PC-3 (cell line): ENCODE measurements around the gene RAB7A. TPM values are rescaled to one million over a fixed set of nuclear protein-coding genes. Genes with fewer than 3 reads are reported as not detected.

Experiments
- ATAC-seq: fragments of 200-7000 bp; cut with Tn5 transposase; 2 replicates; pipeline ENCODE4 v1.9.1; 2020; ENCODE audit warnings: mild to moderate bottlenecking, moderate library complexity
- BruUV-seq: library from RNA; stranded (reverse); fragments of 400-500 nt; replicated peaks from 2 replicates; lab custom pipeline; 2021; lab: Mats Ljungman, UMichigan
- CTCF ChIA-PET: fragments of 300-600 bp; sonication (Branson Sonifier 250); formaldehyde crosslinking; loops from one replicate; lab custom pipeline; 2022; ENCODE audit warnings: antibody characterized with exemption; lab: Charles Lee
- POLR2A ChIA-PET: fragments of 300-600 bp; sonication (Branson Sonifier 250); formaldehyde crosslinking; loops from one replicate; lab custom pipeline; 2022; ENCODE audit warnings: antibody characterized with exemption; ENCODE audit not compliant: unreplicated experiment; lab: Charles Lee
- DNase-seq: peaks from one replicate; pipeline ENCODE4 v3.0.0-alpha.2; 2015
- H2AFZ ChIP-seq: fragments of 300-600 bp; sonication (generic); 2 replicates; pipeline ENCODE4 v1.6.0; 2016; ENCODE audit warnings: antibody characterized with exemption, low read length
- H3F3A ChIP-seq: fragments of 300-600 bp; sonication (generic); one replicate; pipeline ENCODE4 v1.6.0; 2017; ENCODE audit warnings: antibody characterized with exemption, low read length, control low read depth, mild to moderate bottlenecking; ENCODE audit not compliant: unreplicated experiment
- H3K27ac ChIP-seq: fragments of 300-600 bp; sonication (generic); 2 replicates; pipeline ENCODE4 v1.5.1; 2016; ENCODE audit warnings: mild to moderate bottlenecking, low read length
- H3K27me3 ChIP-seq: fragments of 300-600 bp; sonication (generic); 2 replicates; pipeline ENCODE4 v1.6.1; 2016; ENCODE audit warnings: low read length, mixed read lengths
- H3K36me3 ChIP-seq: fragments of 300-600 bp; sonication (generic); 2 replicates; pipeline ENCODE4 v1.6.1; 2016; ENCODE audit warnings: low read depth, mixed run types, low read length, mixed read lengths
- H3K4me1 ChIP-seq: fragments of 300-600 bp; sonication (generic); 2 replicates; pipeline ENCODE4 v1.5.1; 2016; ENCODE audit warnings: low read length; ENCODE audit not compliant: insufficient read depth
- H3K4me2 ChIP-seq: fragments of 300-600 bp; sonication (generic); 2 replicates; pipeline ENCODE4 v1.6.0; 2016; ENCODE audit warnings: low read length
- H3K4me3 ChIP-seq: fragments of 300-600 bp; sonication (generic); 2 replicates; pipeline ENCODE4 v1.5.1; 2016; ENCODE audit warnings: mild to moderate bottlenecking, low read length, mixed read lengths
- H3K79me2 ChIP-seq: fragments of 300-600 bp; sonication (generic); 2 replicates; pipeline ENCODE4 v1.6.1; 2017; ENCODE audit warnings: low read length, mixed read lengths
- H3K9ac ChIP-seq: fragments of 300-600 bp; sonication (generic); 2 replicates; pipeline ENCODE4 v1.6.0; 2016; ENCODE audit warnings: mild to moderate bottlenecking, low read length
- H3K9me2 ChIP-seq: fragments of 300-600 bp; sonication (generic); replicated peaks from 2 replicates; pipeline ENCODE4 v1.6.1; 2016; ENCODE audit warnings: mixed run types, low read length, mixed read lengths
- H3K9me3 ChIP-seq: fragments of 300-600 bp; sonication (generic); 2 replicates; pipeline ENCODE4 v1.6.1; 2016; ENCODE audit warnings: low read length, mixed read lengths
- H4K20me1 ChIP-seq: fragments of 300-600 bp; sonication (generic); 2 replicates; pipeline ENCODE4 v1.6.1; 2016; ENCODE audit warnings: low read length, mixed read lengths
- CTCF ChIP-seq: fragments of 300-600 bp; sonication (generic); conservative IDR thresholded peaks from 2 replicates; pipeline ENCODE4 v1.5.1; 2017; ENCODE audit warnings: antibody characterized with exemption, low read depth, mild to moderate bottlenecking, low read length
- EZH2 ChIP-seq: fragments of 300-600 bp; sonication (generic); IDR thresholded peaks from one replicate; pipeline ENCODE4 v1.6.1; 2017; ENCODE audit warnings: antibody characterized with exemption, mild to moderate bottlenecking, low read length; ENCODE audit not compliant: unreplicated experiment
- EZH2phosphoT487 ChIP-seq: fragments of 300-600 bp; sonication (generic); IDR thresholded peaks from 2 replicates; pipeline ENCODE4 v1.6.1; 2018; ENCODE audit warnings: mild to moderate bottlenecking, antibody characterized with exemption, low read length, borderline replicate concordance
- intact Hi-C: fragments of 100-400 bp; cut with micrococcal nuclease; formaldehyde crosslinking; loops from 2 replicates; pipeline ENCODE4 v1.9.0; 2023
- total RNA-seq: library from RNA; depleted of rRNA; stranded (reverse); fragments of >200 nt; gene quantifications from 2 replicates; pipeline ENCODE4 v1.2.3, GENCODE V29; 2014

Gene RAB7A
- total RNA-seq, 1 experiment from 2014 or later = 48.0 TPM

GRCh38 chr3:128808672-128809071 lies 82.7 kb downstream of the RAB7A start:
- POLR2A ChIA-PET = no interaction called here
- CTCF ChIA-PET = no interaction called here
- no peak for TF ChIP-seq EZH2phosphoT487
- no peak for TF ChIP-seq EZH2
- TF ChIP-seq CTCF = no peak
- Histone ChIP-seq H3K4me3 (no peak overlapping the region), H3K79me2 (peaks cover 19% of the 10 kb centered on the region), H3F3A (no peaks in the 10 kb centered on the region), H3K4me2 (no peak overlapping the region), H4K20me1 (0 out of 2 replicates have a peak, but pooled peaks cover 6% of the 10 kb centered on the region), H3K27me3 (no peaks in the 10 kb centered on the region), H3K9ac (no peak overlapping the region), H3K27ac (no peak overlapping the region), H2AFZ (no peak overlapping the region), H3K9me3 (no peaks in the 10 kb centered on the region), H3K4me1 (peaks cover 14% of the 10 kb centered on the region), H3K9me2 (no peaks in the 10 kb centered on the region), H3K36me3 (peaks cover 16% of the 10 kb centered on the region; the same call in 1 of the 2 replicates)
- ATAC-seq = no peak
- intact Hi-C loops = no loop called here
- BruUV-seq = no TSS peak
- DNase-seq = no peak

- Histone ChIP-seq H3K4me3 (no peak overlapping the region), H3K9me3 (no peaks in the 10 kb centered on the region), H3K4me2 (no peak overlapping the region), H3K4me1 (no peaks in the 10 kb centered on the region), H3K27me3 (no peaks in the 10 kb centered on the region), H3K36me3 (peaks cover 4% of the 10 kb centered on the region; the same call in 1 of the 2 replicates), H4K20me1 (no peaks in the 10 kb centered on the region), H3K79me2 (no peaks in the 10 kb centered on the region), H2AFZ (no peak overlapping the region), H3F3A (no peaks in the 10 kb centered on the region), H3K9ac (no peak overlapping the region), H3K9me2 (no peaks in the 10 kb centered on the region), H3K27ac (no peak overlapping the region)
- DNase-seq (no peak), ATAC-seq (no peak)
- BruUV-seq = no TSS peak
- intact Hi-C loops = no loop called here
- ChIA-PET CTCF (no interaction called here), POLR2A (no interaction called here)
- no peak for TF ChIP-seq CTCF
- no peak for TF ChIP-seq EZH2phosphoT487
- TF ChIP-seq EZH2 = no peak
These were observed 87.1 kb downstream of the RAB7A start for GRCh38 chr3:128813097-128813496.

- H3K9ac ChIP-seq = no peak overlapping the region
- H3K36me3 ChIP-seq = peaks cover 7% of the 10 kb centered on the region; the same call in 1 of the 2 replicates
- H3K27ac ChIP-seq = no peak overlapping the region
- no peaks in the 10 kb centered on the region for H3K79me2 ChIP-seq
- H3K4me1 ChIP-seq = no peaks in the 10 kb centered on the region
- H3K4me3 ChIP-seq = no peak overlapping the region
- H3K9me3 ChIP-seq = no peaks in the 10 kb centered on the region
- H3K4me2 ChIP-seq = no peak overlapping the region
- no peak for ATAC-seq
- CTCF ChIA-PET = no interaction called here
- POLR2A ChIA-PET = no interaction called here
- no TSS peak for BruUV-seq
- DNase-seq = no peak
- no peaks in the 10 kb centered on the region for H3K9me2 ChIP-seq
- H3F3A ChIP-seq = no peaks in the 10 kb centered on the region
- H4K20me1 ChIP-seq = no peaks in the 10 kb centered on the region
- H3K27me3 ChIP-seq = no peaks in the 10 kb centered on the region
- no peak overlapping the region for H2AFZ ChIP-seq
- intact Hi-C loops = no loop called here
- TF ChIP-seq EZH2 = no peak
- no peak for TF ChIP-seq EZH2phosphoT487
- TF ChIP-seq CTCF = no peak
These were observed 88.1 kb downstream of the RAB7A start for GRCh38 chr3:128814060-128814459.
